Measurements from ENCODE around the gene RPS19BP1. TPM values are rescaled to one million over a fixed set of nuclear protein-coding genes. Genes with fewer than 3 reads are reported as not detected.

The RPS19BP1 gene
- total and polyA plus RNA-seq, 8 donors: 36.9 to 684 (median 155) TPM

GRCh38 chr22:39481595-39481994, 51.0 kb downstream of the RPS19BP1 start:
- no peak for DNase-seq
- WGBS, 5 donors: 89 to 96% (median 92%) methylated on average over 4 to 5 of the region's 5 CpGs
- Histone ChIP-seq H3K36me3 (peaks cover 0 to 13% (median 0%) of the 10 kb centered on the region in 4 donors), H3K9me3 (no peaks in the 10 kb centered on the region), H3K4me1 (no peaks in the 10 kb centered on the region), H3K4me3 (no peak overlapping the region), H3K27ac (no peak overlapping the region), H3K27me3 (no peaks in the 10 kb centered on the region)
- intact Hi-C loops (cut with DNase I; ENCODE audit: low total_unique reads): no loop called here
- TF ChIP-seq EP300 (IDR thresholded peaks at IDR 0.05): no peak
- TF ChIP-seq POLR2A (IDR thresholded peaks at IDR 0.05): no peak
- no peak for TF ChIP-seq POLR2AphosphoS5 (IDR thresholded peaks at IDR 0.05)
- TF ChIP-seq CTCF (IDR thresholded peaks at IDR 0.05): no peak

- DNase-seq: no peak
Observed at GRCh38 chr22:39481054-39481453, 51.5 kb downstream of the RPS19BP1 start.

GRCh38 chr22:39480557-39480956, 52.0 kb downstream of the RPS19BP1 start:
- Histone ChIP-seq H3K9me3 (no peaks in the 10 kb centered on the region), H3K4me1 (peaks cover under 1 to 6% (median 3%) of the 10 kb centered on the region in 4 donors), H3K4me3 (no peak overlapping the region), H3K27ac (no peak overlapping the region), H3K36me3 (peaks cover 0 to 13% (median 0%) of the 10 kb centered on the region in 4 donors), H3K27me3 (no peaks in the 10 kb centered on the region)
- 58 to 77% (median 75%) methylated on average over 1 of the region's 1 CpG for WGBS, 5 donors
- DNase-seq: no peak
- TF ChIP-seq CTCF (IDR thresholded peaks at IDR 0.05) (no peak), POLR2AphosphoS5 (IDR thresholded peaks at IDR 0.05) (no peak), EP300 (IDR thresholded peaks at IDR 0.05) (no peak), POLR2A (IDR thresholded peaks at IDR 0.05) (no peak)
- intact Hi-C loops (cut with DNase I; ENCODE audit: low total_unique reads): no loop called here

More at GRCh38 chr22:39481054-39481453, 51.5 kb downstream of the RPS19BP1 start:
- peaks cover 0 to 13% (median 0%) of the 10 kb centered on the region in 4 donors for H3K36me3 ChIP-seq
- TF ChIP-seq POLR2A (IDR thresholded peaks at IDR 0.05) (no peak), EP300 (IDR thresholded peaks at IDR 0.05) (no peak), CTCF (IDR thresholded peaks at IDR 0.05) (no peak), POLR2AphosphoS5 (IDR thresholded peaks at IDR 0.05) (no peak)
- H3K4me1 ChIP-seq: peaks cover 0 to under 1% (median under 1%) of the 10 kb centered on the region in 4 donors
- whole genome bisulfite sequencing, 5 donors: 91 to 94% (median 94%) methylated on average over 16 of the region's 16 CpGs
- no peak overlapping the region for H3K27ac ChIP-seq
- H3K4me3 ChIP-seq: no peak overlapping the region
- no peaks in the 10 kb centered on the region for H3K9me3 ChIP-seq
- intact Hi-C loops (cut with DNase I; ENCODE audit: low total_unique reads): no loop called here
- no peaks in the 10 kb centered on the region for H3K27me3 ChIP-seq

- WGBS, 5 donors: 71 to 83% (median 81%) methylated on average over 3 of the region's 3 CpGs
- TF ChIP-seq POLR2A (IDR thresholded peaks at IDR 0.05): no peak
- no peak for TF ChIP-seq CTCF (IDR thresholded peaks at IDR 0.05)
- no peak for TF ChIP-seq POLR2AphosphoS5 (IDR thresholded peaks at IDR 0.05)
- no peak for TF ChIP-seq EP300 (IDR thresholded peaks at IDR 0.05)
- H3K9me3 ChIP-seq: no peaks in the 10 kb centered on the region
- peaks cover 12 to 19% (median 16%) of the 10 kb centered on the region in 4 donors for H3K4me1 ChIP-seq
- no peak overlapping the region for H3K27ac ChIP-seq
- H3K27me3 ChIP-seq: no peaks in the 10 kb centered on the region
- H3K4me3 ChIP-seq: no peak overlapping the region
- DNase-seq: no peak
- intact Hi-C loops (cut with DNase I; ENCODE audit: low total_unique reads): no loop called here
- H3K36me3 ChIP-seq: peaks cover 0 to 13% (median 0%) of the 10 kb centered on the region in 4 donors
Observed at GRCh38 chr22:39479254-39479653, 53.3 kb downstream of the RPS19BP1 start.

Other genes with a start within 250 kb of the RPS19BP1 start
- 1,000 to 10,000 TPM in 4 of 5 donors, 100 to 1,000 TPM in 1; 940 to 2,730 (median 1,959) TPM for gene RPL3, start 213.1 kb downstream of the RPS19BP1 start, total RNA-seq
- 1,000 to 10,000 TPM; 2,938 to 5,267 (median 3,478) TPM for gene RPL3, start 213.1 kb downstream of the RPS19BP1 start, polyA plus RNA-seq
- gene SYNGR1, start 182.8 kb downstream of the RPS19BP1 start, total RNA-seq: 1 to 10 TPM in 4 of 5 donors, under 1 TPM in 1; 0.45 to 9.3 (median 5.2) TPM
- 10 to 100 TPM in 1 of 3 donors, 1 to 10 TPM in 2; 7.3 to 18.1 (median 7.8) TPM for gene SYNGR1, start 182.8 kb downstream of the RPS19BP1 start, polyA plus RNA-seq
- 10 to 100 TPM; 11.9 to 76.8 (median 19.1) TPM for gene TAB1, start 133.0 kb downstream of the RPS19BP1 start, total RNA-seq
- gene TAB1, start 133.0 kb downstream of the RPS19BP1 start, polyA plus RNA-seq: 10 to 100 TPM; 12.8 to 13.9 (median 13.4) TPM
- gene MGAT3, start 75.7 kb downstream of the RPS19BP1 start, total RNA-seq: 10 to 100 TPM in 1 of 5 donors, 1 to 10 TPM in 3, under 1 TPM in 1; 0.89 to 12.0 (median 1.8) TPM
- 1 to 10 TPM; 1.1 to 2.9 (median 1.4) TPM for gene MGAT3, start 75.7 kb downstream of the RPS19BP1 start, polyA plus RNA-seq
- gene MIEF1, start 30.5 kb downstream of the RPS19BP1 start, total RNA-seq: 10 to 100 TPM; 15.8 to 47.3 (median 20.0) TPM
- 1 to 10 TPM; 5.1 to 9.5 (median 8.8) TPM for gene MIEF1, start 30.5 kb downstream of the RPS19BP1 start, polyA plus RNA-seq
- 100 to 1,000 TPM; 155 to 438 (median 370) TPM for gene ATF4, start 12.2 kb downstream of the RPS19BP1 start, total RNA-seq
- gene ATF4, start 12.2 kb downstream of the RPS19BP1 start, polyA plus RNA-seq: 100 to 1,000 TPM; 592 to 929 (median 872) TPM
- gene CACNA1I, start 38.0 kb upstream of the RPS19BP1 start, total RNA-seq: 1 to 10 TPM in 1 of 5 donors, under 1 TPM in 2, not detected in 2; 0.29 to 4.0 (median 0.37) TPM
- under 1 TPM; 0.06 to 0.15 (median 0.08) TPM for gene CACNA1I, start 38.0 kb upstream of the RPS19BP1 start, polyA plus RNA-seq